Gastroesophageal sphincter (tissue), 3 donors: ENCODE data around the gene SPATA3.

Experiments used
- EP300 ChIP-seq: sonication (generic); formaldehyde crosslinking; IDR thresholded peaks from one replicate; pipeline ENCODE4 v1.6.1; 2017; ENCODE audit warnings: antibody characterized with exemption, mild to moderate bottlenecking
- POLR2A ChIP-seq, 2 donors: fragments of 450-650 bp; IDR thresholded peaks; one replicate each; pipeline ENCODE4 v1.6.1; 2017; ENCODE audit warnings: antibody characterized with exemption in 2 of 2, mild to moderate bottlenecking in 2 of 2, moderate library complexity in 1 of 2
- TF ChIP-seq, protein P1 (sequence below), 4 experiments: fragments of 200-600 bp in 2 of 4; fragments of 450-650 bp in 2 of 4; sonication (generic) in 1 of 4; IDR thresholded peaks; one replicate each; pipeline ENCODE4 v1.5.1; 2017 to 2019; ENCODE audit warnings: antibody characterized with exemption in 4 of 4, mild to moderate bottlenecking in 2 of 4, moderate library complexity in 2 of 4

DNA sequence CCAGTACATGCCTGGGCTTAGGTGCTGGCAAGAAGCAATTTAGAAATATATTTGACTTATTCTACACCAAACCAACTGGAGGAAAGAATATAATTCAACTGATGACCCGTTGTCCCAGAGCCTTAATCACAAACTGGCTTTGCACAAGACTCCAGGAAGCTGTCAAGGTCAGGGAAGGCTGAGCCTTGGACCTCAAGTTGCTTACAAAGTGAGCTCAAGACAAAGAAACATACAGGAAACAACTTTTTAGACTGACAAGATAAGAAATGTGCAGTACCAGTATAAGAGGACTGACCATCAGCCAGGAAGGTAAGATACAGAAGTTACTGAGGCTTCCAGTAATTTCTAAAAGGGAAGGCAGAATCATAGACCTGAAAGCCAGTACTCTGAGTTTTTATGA, 35.9 kb upstream of the SPATA3 start:
- TF ChIP-seq, protein P1, sequence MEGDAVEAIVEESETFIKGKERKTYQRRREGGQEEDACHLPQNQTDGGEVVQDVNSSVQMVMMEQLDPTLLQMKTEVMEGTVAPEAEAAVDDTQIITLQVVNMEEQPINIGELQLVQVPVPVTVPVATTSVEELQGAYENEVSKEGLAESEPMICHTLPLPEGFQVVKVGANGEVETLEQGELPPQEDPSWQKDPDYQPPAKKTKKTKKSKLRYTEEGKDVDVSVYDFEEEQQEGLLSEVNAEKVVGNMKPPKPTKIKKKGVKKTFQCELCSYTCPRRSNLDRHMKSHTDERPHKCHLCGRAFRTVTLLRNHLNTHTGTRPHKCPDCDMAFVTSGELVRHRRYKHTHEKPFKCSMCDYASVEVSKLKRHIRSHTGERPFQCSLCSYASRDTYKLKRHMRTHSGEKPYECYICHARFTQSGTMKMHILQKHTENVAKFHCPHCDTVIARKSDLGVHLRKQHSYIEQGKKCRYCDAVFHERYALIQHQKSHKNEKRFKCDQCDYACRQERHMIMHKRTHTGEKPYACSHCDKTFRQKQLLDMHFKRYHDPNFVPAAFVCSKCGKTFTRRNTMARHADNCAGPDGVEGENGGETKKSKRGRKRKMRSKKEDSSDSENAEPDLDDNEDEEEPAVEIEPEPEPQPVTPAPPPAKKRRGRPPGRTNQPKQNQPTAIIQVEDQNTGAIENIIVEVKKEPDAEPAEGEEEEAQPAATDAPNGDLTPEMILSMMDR (IDR thresholded peaks at IDR 0.05): no peak
- TF ChIP-seq EP300 (no peak), POLR2A (IDR thresholded peaks at IDR 0.05) (no peak)
